Brain microvascular endothelial cell (primary cell): ENCODE results near the gene MAD1L1.

Experiments used
- DNase-seq: peaks from one replicate; pipeline ENCODE4 v3.0.0-alpha.2; 2020
- H3K27ac ChIP-seq: fragments of 250-450 bp; sonication (Bioruptor Pico); 2 replicates; pipeline ENCODE4 v1.5.1; 2020; ENCODE audit warnings: mild to moderate bottlenecking, moderate library complexity
- H3K27me3 ChIP-seq: fragments of 250-450 bp; sonication (Bioruptor Pico); replicated peaks from 2 replicates; pipeline ENCODE4 v1.5.1; 2020; ENCODE audit warnings: mild to moderate bottlenecking
- H3K36me3 ChIP-seq: fragments of 250-450 bp; sonication (Bioruptor Pico); replicated peaks from 2 replicates; pipeline ENCODE4 v1.5.1; 2020; ENCODE audit warnings: mild to moderate bottlenecking
- H3K4me3 ChIP-seq: 2 replicates; pipeline ENCODE4 v1.5.1; 2011; ENCODE audit warnings: low read depth, mild to moderate bottlenecking, control low read depth, low read length, moderate library complexity
- in situ Hi-C: cut with HindIII; loops from 2 replicates; pipeline ENCODE4 v1.10.0; 2017; ENCODE audit warnings: low sequenced_read_pairs, low pct_ligation_motif_present
- TF ChIP-seq, protein P1 (sequence below): IDR thresholded peaks from 2 replicates; pipeline ENCODE4 v1.5.1; 2011; ENCODE audit warnings: low read depth, mild to moderate bottlenecking, moderate library complexity, low read length, control low read depth, inconsistent platforms; ENCODE audit errors: missing control alignments

MAD1L1 gene

DNA sequence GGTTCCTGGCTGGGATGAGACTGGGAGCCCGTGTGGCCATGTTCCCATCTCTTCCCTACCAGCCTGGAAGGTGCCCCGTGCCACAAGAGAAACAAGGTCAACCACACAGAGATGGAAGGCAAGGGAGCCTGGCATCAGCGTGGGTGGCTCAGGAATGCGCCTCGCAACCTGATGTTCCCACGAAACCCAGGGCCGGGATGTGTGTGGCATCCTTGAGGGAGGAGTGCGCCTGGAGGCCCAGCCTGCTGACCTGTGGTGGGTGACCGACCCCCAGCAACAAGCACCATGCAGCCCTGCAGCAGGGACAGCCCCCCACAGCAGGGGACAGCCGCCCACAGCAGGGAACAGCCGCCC lies 295.5 kb downstream of the MAD1L1 start:
- no peak overlapping the region for H3K27ac ChIP-seq

DNA sequence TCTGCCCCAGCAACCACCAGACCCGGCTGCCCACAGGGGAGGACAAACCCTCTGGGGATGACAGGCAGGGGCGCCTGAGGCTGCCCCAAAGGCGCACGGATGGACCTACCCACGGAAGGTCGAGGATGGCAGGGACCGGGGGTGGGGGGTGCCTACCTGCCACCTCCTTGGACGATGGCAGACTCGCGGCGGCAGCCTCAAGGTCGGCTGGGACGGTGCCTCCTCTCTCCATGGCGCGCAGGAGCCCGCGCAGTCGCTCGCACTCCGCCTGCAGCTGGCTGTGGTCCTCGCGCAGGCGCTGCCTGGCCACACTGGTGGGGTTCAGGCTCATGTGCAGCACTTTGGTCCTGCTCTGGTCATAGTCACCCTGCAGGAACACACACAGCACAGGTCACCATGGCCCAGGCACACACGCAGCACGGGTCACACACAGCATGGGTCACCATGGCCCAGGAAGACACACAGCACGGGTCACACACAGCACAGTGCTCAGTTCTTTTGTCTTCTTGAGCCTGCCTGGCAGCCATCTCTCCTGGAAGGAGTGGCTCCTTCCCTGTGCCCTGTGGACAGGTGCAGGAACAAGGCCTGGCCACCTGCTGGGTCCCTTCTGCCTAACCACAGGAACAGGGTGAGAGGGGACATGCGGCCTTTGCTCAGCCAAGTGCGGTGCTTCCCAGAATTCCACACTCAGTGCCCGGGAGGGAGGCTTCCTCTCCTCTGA lies 296.1 kb downstream of the MAD1L1 start:
- Histone ChIP-seq H3K27ac (no peak overlapping the region), H3K4me3 (no peak overlapping the region), H3K27me3 (no peaks in the 10 kb centered on the region), H3K36me3 (no peaks in the 10 kb centered on the region)
- TF ChIP-seq, protein P1, sequence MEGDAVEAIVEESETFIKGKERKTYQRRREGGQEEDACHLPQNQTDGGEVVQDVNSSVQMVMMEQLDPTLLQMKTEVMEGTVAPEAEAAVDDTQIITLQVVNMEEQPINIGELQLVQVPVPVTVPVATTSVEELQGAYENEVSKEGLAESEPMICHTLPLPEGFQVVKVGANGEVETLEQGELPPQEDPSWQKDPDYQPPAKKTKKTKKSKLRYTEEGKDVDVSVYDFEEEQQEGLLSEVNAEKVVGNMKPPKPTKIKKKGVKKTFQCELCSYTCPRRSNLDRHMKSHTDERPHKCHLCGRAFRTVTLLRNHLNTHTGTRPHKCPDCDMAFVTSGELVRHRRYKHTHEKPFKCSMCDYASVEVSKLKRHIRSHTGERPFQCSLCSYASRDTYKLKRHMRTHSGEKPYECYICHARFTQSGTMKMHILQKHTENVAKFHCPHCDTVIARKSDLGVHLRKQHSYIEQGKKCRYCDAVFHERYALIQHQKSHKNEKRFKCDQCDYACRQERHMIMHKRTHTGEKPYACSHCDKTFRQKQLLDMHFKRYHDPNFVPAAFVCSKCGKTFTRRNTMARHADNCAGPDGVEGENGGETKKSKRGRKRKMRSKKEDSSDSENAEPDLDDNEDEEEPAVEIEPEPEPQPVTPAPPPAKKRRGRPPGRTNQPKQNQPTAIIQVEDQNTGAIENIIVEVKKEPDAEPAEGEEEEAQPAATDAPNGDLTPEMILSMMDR: no peak
- in situ Hi-C loops: no loop called here
- no peak for DNase-seq

More for the DNA sequence above, 295.5 kb downstream of the MAD1L1 start:
- H3K27me3 ChIP-seq: no peaks in the 10 kb centered on the region
- no peaks in the 10 kb centered on the region for H3K36me3 ChIP-seq
- TF ChIP-seq, protein P1: no peak
- in situ Hi-C loops: no loop called here
- no peak for DNase-seq
- H3K4me3 ChIP-seq: no peak overlapping the region

DNA sequence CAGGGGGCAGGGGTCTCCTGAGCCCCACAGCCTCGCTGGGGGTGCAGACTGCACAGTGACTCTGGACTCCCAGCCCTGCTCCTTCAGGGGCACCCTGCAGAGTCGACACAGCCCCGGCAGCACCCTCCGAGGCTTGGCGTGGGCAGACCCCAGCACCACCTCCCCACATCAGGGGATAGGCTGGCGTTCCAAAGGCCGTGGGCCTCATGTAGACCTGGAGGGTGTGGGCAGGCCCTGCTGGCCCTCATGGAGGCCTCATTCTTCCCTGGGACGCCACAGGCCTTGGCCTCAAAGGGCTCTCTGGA lies 296.8 kb downstream of the MAD1L1 start:
- H3K36me3 ChIP-seq: no peaks in the 10 kb centered on the region
- H3K27me3 ChIP-seq: no peaks in the 10 kb centered on the region
- DNase-seq: no peak
- in situ Hi-C loops: no loop called here
- TF ChIP-seq, protein P1: no peak
- no peak overlapping the region for H3K27ac ChIP-seq
- no peak overlapping the region for H3K4me3 ChIP-seq

GRCh38 chr7:1935176-1936005 lies 297.4 kb downstream of the MAD1L1 start:
- no peak overlapping the region for H3K27ac ChIP-seq
- in situ Hi-C loops: no loop called here
- DNase-seq: no peak
- TF ChIP-seq, protein P1: no peak
- no peaks in the 10 kb centered on the region for H3K27me3 ChIP-seq
- H3K4me3 ChIP-seq: no peak overlapping the region
- H3K36me3 ChIP-seq: no peaks in the 10 kb centered on the region

GRCh38 chr7:1934756-1935155 lies 298.0 kb downstream of the MAD1L1 start:
- Histone ChIP-seq H3K27me3 (no peaks in the 10 kb centered on the region), H3K36me3 (no peaks in the 10 kb centered on the region), H3K27ac (no peak overlapping the region), H3K4me3 (no peak overlapping the region)
- no peak for DNase-seq
- in situ Hi-C loops: no loop called here
- TF ChIP-seq, protein P1: no peak
